ENCODE data around the gene SAMD14. TPM values are rescaled to one million over a fixed set of nuclear protein-coding genes. Genes with fewer than 3 reads are reported as not detected.
A peak's percentile ranks its signal among the peaks of the same experiment; 100 is the strongest.

SAMD14 gene
- polyA plus RNA-seq, 2 of the 4 experiments (the other 2 are of a cell fraction), result 0.12 to 0.75 TPM

GRCh38 chr17:50134206-50135110, 4.5 kb upstream of the SAMD14 start:
- H3K4me3 ChIP-seq, result no peak overlapping the region
- no peaks in the 10 kb centered on the region for H3K9me3 ChIP-seq
- H3K4me2 ChIP-seq, result peak overlapping the region; percentile 54
- 47% methylated on average over 12 of the region's 16 CpGs for WGBS (ENCODE audit: missing lambda C conversion rate)
- ChIA-PET POLR2A (interaction anchor here (0.6 to 1.2 kb wide), 2 partner anchors 17 to 296 kb away, joined by 3 read pairs; no protein-coding TSS in a partner anchor), CTCF (interaction anchor here (0.9 to 60.2 kb wide), 8 partner anchors 14 to 163 kb away, joined by 3 to 1356 read pairs (median 18); partner anchors contain the start of genes PDK2, PPP1R9B and SGCA)
- H3K27ac ChIP-seq, result peak overlapping the region in 1 of 2 experiments; percentile 66; a peak in 3 of 6 replicates
- ATAC-seq (peak; percentile 17 to 36; a peak in 4 of 6 replicates), DNase-seq (ENCODE audit: low read depth in 1 of 2, low spot score in 1 of 2) (no peak), FAIRE-seq (no peak)
- no peak for TF ChIP-seq HEYL (CRISPR knock-in tag; IDR thresholded peaks at IDR 0.05)
- TF ChIP-seq EHF (CRISPR knock-in tag; IDR thresholded peaks at IDR 0.05), result no peak
- no peak for TF ChIP-seq POLR2A (IDR thresholded peaks at IDR 0.05; ENCODE audit: low read length)
- no peak for TF ChIP-seq KDM5A (IDR thresholded peaks at IDR 0.05)
- no peak for TF ChIP-seq NFE2L2 (conservative IDR thresholded peaks at IDR 0.05; ENCODE audit: low read length)
- no peak for TF ChIP-seq ZSCAN20 (CRISPR knock-in tag; IDR thresholded peaks at IDR 0.05)
- TF ChIP-seq EHMT2 (IDR thresholded peaks at IDR 0.05; ENCODE audit: low read depth), result no peak
- no peak for TF ChIP-seq EP300 (IDR thresholded peaks at IDR 0.05)
- no peak for TF ChIP-seq HES2 (IDR thresholded peaks at IDR 0.05)
- no peak for TF ChIP-seq CTCF (IDR thresholded peaks at IDR 0.05)
- no peak for TF ChIP-seq E2F6 (IDR thresholded peaks at IDR 0.05; ENCODE audit: borderline replicate concordance, low read depth)
- TF ChIP-seq ATOH8 (CRISPR knock-in tag; IDR thresholded peaks at IDR 0.05; ENCODE audit: low read depth), result no peak
- TF ChIP-seq RCOR1 (IDR thresholded peaks at IDR 0.05; ENCODE audit: low read depth, low read length), result no peak
- no peak for TF ChIP-seq TP53 (CRISPR knock-in tag; IDR thresholded peaks at IDR 0.05)
- TF ChIP-seq KDM1A (IDR thresholded peaks at IDR 0.05; ENCODE audit: low read depth), result no peak
- TF ChIP-seq FOXS1 (CRISPR knock-in tag; IDR thresholded peaks at IDR 0.05), result no peak
- TF ChIP-seq NPAS2 (CRISPR knock-in tag; IDR thresholded peaks at IDR 0.05; ENCODE audit: borderline replicate concordance), result no peak
- H3K4me1 ChIP-seq, result peaks cover 50% of the 10 kb centered on the region

GRCh38 chr17:50133769-50134099, 3.8 kb upstream of the SAMD14 start:
- TF ChIP-seq MAZ (IDR thresholded peaks at IDR 0.05; ENCODE audit: borderline replicate concordance, low read depth, low read length), result no peak
- TF ChIP-seq TFCP2L1 (CRISPR knock-in tag; IDR thresholded peaks at IDR 0.05), result no peak
- no peak for TF ChIP-seq SMC3 (IDR thresholded peaks at IDR 0.05)
- no peak for TF ChIP-seq MAFK (IDR thresholded peaks at IDR 0.05; ENCODE audit: partially characterized antibody)
- no peak for TF ChIP-seq KDM1A (IDR thresholded peaks at IDR 0.05; ENCODE audit: low read depth)
- no peak for TF ChIP-seq USF2 (IDR thresholded peaks at IDR 0.05)
- TF ChIP-seq FOSB (CRISPR knock-in tag; IDR thresholded peaks at IDR 0.05), result no peak
- TF ChIP-seq HMGXB4 (CRISPR knock-in tag; IDR thresholded peaks at IDR 0.05; ENCODE audit: borderline replicate concordance), result no peak
- TF ChIP-seq GATA3 (IDR thresholded peaks at IDR 0.05; ENCODE audit: borderline replicate concordance), result no peak
- no peaks in the 10 kb centered on the region for H3K9me3 ChIP-seq
- ChIA-PET POLR2A (no interaction called here), CTCF (interaction anchor here (1.3 to 60.2 kb wide), 3 partner anchors 29 to 164 kb away, joined by 5 to 1356 read pairs (median 12); partner anchors contain the start of gene PDK2)
- DNase-seq (ENCODE audit: low read depth in 1 of 2, low spot score in 1 of 2), result no peak
- H3K4me2 ChIP-seq, result peak overlapping the region; percentile 54
- H3K4me3 ChIP-seq, result no peak overlapping the region
- WGBS (ENCODE audit: missing lambda C conversion rate), result 59% methylated on average over 16 of the region's 16 CpGs
- H3K27ac ChIP-seq, result peak overlapping the region; percentile 32 to 66; a peak in 4 of 6 replicates
- FAIRE-seq, result no peak
- no peak for ATAC-seq
- H3K4me1 ChIP-seq, result peaks cover 57% of the 10 kb centered on the region

All from A549 (cell line).